CMK (cell line): Measurements from ENCODE around the gene ASPRV1.
"Not testable (repeated sequence)": the region's sequence is repeated elsewhere in the genome, so short reads cannot be mapped to it uniquely, and the experiment has no call there.

Source experiments
- DNase-seq: peaks from one replicate; pipeline ENCODE4 v3.0.0-alpha.2; 2010; ENCODE audit warnings: low read depth

The ASPRV1 gene

DNA sequence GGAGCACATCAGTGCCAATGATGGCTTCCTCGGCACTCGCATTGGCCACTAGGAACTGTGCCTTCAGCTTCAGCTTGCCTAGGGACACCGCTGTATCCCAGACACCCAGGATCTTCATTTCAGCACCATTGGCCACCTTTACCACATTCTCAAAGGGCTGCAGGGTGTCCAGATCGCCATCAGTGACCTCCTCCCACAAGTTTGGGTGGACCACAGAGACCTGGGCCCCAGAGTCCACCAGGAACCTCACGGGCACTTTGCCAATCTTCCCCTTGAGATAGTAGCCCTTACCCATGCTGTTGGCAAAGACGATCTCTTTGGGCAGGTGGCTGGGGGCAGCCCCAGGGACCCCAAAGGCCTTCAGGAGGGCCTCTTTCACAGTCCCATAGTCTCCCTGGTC lies 610 bp downstream of the ASPRV1 start:
- DNase-seq, result no peak

DNA sequence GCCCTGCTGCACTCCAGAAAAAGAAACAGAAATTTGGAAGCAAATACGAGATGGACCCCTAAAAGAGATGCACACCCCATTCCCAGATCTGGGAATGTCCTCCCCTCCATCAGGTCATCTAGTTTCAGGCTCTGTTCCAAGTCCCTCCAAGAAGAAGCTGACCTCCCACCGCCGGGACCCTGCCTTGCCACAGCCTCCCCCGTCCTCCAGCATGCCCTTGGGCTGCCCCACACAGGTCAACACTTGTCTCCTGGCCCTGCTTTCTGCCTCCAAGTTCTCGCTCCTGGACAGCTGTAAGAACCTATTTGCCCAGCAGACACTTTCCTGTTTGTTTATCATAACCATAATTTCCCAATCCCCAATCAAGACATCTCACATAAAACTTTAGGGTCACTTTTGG lies 2.0 kb downstream of the ASPRV1 start:
- DNase-seq, result no peak

DNA sequence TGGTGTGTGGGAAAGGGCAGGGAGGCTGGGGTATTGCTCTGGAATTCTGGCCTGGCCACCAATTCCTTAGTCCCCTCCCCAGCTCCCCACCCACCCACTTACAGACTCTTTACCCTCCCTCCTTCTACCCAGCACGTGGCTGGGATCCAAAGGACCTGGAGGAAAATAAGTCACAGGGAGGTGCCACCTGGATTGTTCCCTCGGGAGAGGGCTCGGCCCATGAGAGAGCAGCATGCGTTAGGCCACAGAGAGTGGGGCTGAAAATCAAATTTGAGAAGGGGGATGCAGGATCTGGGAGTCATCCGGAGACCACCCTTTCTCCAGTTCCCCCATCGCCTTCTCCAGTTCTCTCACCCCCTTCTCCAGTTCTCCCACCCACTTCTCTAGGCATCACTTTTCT lies 3.0 kb downstream of the ASPRV1 start:
- DNase-seq, result no peak

DNA sequence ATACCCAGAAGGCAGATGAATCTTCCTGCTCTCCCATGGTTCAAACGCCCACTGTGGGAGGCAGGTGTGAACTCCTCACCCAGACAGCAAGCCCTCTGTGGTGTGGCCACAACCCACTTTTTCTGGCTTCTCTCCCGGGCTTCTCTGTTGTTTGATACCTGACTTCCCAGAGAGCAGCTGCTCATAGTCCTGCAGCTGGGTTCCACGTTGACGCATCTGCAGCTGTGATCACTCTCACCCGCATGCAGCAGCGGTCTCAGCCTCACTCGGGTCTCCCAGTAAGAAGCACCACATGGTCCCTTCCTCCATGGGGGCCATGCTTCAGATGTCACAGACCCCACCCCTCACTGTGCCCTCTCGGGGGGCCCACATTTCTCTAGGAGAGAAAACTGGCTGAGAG lies 3.5 kb downstream of the ASPRV1 start:
- DNase-seq, result no peak

DNA sequence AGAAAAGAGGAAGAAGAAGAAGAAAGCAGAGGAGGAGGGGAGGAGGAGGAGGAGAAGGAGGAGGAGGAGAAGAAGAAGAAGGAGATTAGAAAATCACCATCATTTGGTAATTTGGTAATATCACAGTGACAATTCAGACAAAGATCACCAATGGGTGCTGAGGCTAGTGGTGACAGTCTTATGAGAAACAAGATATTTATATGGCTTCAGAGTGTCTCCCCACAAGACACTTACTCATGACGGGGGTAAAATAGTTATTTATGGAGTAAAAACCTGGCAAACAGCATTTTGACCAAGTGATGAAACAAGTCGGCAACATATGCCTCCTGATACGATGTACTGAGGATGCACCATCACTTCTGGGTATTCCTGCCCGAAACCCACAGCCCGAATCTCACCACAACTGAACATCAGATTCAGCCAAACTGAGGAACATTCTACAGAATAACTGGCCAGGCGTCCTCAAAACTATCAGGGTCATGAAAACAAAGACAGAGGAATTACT lies 4.9 kb downstream of the ASPRV1 start:
- no peak for DNase-seq

DNA sequence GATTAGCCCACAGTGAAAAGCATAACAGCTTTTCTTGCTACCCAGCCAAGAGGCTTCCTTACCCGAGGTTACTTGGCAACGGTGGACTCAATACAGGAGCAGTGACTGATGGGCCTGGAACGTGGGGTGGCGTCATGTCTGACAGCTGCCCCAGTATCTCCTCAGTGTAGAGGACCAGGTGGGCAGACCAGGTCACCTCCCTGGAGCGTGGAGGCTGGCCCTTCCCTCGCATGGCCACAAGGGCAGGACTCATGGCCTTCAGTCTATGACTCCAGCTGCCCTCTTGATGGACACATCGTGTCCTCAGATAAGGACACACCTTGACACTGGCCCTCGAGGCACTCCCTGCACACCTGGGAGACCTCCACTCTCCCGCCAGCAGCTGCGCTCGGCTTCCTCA lies 6.4 kb downstream of the ASPRV1 start:
- DNase-seq, result no peak

DNA sequence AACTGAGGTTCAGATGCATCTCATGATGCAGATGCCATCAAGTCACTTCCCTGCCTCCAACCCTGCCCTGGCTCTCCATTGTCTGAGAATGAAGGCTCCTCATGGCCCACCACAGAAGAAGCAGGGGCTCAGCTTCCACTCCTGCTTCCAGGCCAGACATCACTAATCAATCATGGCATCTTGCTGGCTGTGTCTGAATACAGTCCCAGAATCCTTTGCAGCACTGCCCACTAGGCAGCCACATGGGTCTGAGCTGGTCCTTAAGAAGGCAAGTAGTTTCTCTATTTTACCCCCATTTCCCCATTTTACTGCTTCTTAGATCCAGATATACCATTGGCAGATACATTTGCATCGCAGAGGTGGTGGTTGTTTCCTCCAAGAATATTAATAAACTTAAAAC lies 7.3 kb downstream of the ASPRV1 start:
- DNase-seq, result no peak

DNA sequence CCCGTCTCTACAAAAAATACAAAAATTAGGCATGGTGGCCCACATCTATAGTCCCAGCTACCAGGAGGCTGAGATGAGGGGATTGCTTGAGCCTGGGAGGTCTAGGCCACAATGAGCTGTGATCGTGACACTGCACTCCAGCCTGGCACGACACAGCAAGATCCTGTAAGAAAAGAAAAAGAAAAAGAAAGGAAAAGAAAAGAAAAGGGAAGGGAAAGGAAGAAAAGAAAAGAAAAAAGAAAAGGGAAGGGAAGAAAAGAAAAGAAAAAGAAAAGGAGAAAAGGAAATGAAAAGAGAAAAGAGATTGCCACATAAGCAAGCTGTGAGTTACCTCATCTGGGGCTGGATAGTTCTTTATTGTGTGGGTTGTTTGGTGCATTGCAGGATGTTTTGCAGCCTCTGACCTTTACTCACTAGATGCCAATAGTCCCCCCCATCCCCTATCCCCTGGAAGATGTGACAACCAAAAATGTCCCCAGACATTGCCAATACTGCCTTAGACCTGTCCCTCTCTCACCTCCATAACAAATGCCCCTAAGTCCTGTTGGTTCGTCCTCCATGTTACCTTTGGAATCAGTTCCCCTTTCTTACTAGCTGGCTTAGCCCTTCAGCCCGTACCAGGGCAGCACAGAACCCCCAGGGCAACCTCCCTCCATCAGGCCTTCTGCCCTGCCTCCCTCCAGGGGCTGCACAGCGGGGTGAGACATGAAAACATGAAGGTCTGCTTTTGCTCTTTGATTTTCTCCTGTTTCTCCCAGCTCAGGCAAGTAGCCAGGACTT lies 8.9 kb downstream of the ASPRV1 start:
- DNase-seq, result no peak

DNA sequence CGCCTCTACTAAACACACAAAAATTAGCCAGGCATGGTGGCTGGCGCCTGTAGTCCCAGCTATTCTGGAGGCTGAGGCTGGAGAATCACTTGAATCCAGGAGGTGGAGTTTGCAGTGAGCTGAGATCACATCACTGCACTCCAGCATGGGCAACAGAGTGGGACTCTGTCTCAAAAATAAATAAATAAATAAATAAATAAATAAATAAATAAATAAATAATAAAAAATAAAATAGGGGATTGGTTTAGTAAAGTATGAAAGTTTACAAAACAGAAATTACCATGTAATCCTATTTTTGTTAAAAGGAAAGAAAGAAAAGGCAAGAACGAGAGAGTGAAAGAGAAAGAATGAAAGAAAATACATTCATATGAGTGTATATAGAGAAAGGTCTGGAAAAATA lies 10.8 kb downstream of the ASPRV1 start:
- DNase-seq, result not testable (repeated sequence)

DNA sequence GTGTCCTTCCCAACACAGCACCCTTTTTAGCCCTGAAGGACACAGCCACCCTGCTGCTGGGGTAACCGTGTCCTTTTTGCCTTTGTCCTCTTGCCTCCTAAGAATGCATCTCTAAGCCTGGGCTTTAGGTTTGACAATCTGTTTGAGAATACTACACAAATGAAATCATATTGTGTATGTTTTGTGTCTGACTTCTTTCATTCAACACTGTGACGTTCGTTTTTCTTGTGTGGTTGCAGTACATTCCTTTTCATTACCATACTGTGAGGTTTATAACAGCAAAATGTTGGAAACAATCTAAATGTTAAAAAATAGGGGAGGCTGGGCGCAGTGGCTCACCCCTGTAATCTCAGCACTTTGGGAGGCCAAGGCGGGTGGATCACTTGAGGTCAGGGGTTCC lies 11.2 kb downstream of the ASPRV1 start:
- DNase-seq, result no peak

DNA sequence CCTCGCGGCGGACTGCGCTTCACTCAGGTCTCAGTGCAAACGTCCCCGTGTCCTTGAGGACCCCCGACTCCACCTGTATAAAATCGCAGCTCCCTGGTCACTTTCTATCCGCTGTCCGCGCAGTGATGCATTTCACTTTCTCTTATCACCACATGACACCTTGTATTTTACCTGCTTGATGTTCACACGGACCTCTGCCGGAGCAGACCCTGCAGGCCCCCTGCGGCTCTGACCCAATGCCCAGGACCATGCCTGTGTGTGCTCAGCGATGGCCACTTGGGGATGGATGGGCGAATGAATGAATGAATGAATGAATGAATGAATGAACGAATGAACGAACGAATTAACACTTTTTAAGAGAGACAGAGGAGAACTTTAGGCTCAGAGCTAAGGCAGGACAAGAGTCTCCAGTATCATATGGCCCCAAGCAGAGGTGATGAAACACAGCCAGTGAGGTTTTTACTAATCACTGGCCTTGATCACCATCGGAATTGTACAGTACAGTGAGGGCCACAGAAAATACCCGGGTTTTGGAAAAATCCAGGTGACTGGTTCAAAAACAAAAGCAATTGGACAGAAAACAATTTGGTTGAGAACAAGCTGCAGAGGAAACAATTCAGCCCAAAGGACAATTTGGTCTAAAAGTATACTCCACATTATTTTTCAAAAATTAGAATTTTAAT lies 12.3 kb downstream of the ASPRV1 start:
- DNase-seq, result no peak

DNA sequence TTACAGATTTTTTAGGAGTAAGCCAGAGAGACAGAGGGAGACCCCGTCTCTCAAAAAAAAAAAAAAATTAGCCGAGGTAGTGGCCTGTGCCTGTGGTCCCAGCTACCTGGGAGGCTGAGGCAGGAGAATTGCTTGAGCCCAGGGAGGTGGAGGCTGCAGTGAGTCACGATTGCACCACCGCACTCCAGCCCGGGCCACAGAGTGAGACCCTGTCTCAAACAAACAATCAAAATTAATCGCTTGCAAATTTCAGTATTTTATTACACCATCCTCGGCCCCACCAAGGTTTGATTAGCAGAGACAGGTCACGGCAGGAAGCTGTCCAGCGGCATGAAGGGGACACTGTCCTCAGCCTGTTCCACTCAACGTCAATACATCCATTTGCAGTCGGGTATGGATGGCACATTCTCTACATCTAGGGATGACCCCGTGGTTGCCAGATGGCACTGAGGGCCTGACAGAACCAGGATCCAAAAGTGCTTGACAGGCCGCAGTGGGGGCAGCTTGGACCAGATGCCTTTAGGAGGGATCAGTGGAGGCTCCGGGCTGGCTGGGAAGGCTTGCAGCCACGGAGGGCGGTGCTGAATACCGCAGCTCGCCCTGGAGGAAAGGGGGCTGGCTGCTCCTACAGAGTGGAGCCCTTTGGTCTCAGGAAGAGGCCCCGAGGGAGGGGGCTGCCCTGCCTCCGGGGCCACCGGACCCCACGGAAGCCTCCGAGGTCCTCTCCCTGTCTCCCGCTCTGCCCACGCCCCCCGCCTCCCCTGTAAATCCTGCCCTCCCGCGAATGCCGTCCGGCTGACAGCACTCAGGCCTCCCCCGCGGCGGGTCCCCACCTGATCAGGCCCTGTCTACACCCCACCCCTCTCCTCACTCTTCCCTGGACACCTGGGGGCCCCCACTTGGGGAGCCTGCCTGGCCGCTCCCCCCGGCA lies 13.1 kb downstream of the ASPRV1 start:
- no peak for DNase-seq

DNA sequence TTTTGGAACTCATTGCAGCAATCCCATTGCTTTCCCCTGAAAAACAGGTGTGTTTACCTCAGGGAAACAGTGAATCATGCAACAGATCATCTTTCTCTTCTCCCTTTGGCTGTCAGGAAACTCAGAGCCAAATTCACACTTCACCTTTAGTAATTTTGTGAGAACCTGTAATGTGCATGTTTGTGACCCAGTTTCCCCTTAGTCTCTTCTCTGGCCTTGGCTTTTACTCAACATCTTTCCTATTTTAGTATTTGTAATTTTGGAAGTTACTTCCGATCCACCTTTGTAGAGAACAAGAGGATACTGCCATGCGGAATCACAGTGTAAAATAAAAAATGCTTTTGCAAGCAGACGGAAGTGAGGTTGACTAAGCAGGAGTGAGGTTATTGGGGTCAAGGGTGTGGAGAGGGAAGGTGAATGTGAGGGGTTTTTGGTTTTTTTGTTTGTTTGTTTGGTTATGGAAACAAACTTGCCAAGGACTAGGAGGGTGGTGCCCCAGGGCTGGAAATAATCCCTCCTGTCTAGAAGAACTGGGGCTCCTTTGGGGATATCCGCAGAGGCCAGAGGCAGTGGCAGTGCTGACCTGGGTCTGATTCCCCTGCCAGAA lies 14.0 kb downstream of the ASPRV1 start:
- no peak for DNase-seq

DNA sequence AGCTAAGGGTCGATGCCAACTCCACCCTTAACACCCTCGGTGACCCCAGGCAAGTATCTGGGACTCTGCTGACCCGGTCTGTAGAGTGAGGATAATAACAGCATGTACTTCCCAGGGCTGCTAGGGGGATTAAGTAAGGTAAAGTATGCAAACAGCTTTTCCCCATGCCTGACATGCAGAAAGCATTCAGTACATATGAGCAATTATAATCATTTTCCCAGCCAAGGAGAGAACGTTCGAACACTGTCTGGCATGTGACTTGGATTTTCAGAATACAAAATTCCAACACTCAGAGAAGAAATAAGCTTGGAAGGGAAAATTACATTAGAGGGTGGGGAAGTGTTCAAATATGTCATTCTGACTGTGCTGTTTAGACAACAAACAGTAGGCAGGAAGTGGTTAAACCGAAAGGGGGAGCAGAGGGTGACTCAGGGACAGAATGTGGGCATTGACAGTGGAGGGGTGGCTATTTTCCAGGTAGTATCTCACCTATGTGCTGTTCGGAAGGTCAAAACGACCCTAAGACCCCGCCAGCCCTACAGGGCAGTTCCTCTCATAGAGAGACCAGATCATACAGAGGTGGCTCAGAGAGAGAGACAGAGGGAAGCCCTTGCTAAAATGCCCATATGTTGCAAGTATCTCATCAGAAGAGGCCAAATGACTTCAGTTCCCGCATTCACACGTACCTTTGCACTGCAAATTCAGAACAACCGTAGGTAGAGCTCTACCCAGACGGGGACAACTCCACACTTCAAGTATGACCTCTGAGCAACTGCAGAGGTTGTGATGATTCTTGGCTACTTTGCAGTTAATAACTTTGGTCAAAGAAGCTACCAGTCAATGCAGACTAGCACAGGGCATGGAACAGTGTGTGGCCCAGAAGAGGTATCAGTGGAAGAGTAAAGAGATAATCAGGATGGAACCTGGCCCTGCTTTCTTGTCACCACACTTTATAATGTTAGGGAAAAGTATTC lies 14.8 kb downstream of the ASPRV1 start:
- DNase-seq, result no peak

DNA sequence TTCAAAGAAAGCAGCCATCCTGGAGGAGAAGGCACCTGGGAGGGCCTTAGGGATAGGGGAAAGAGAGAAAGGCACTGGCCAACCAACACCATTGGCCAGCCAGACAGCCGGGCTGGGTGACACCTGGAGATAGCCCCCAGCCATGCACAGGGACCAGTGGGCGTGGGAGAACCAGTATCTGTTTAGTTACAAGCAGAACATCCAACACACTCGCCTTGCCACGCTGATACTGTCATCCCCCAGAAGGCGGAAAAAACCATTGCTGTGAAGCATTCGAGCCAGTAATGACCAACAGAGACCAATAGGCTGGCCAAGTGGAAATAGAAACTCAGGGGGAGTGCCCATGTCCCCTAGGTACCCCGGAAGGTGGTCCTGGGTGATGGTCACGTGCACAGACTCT lies 15.5 kb downstream of the ASPRV1 start:
- no peak for DNase-seq

DNA sequence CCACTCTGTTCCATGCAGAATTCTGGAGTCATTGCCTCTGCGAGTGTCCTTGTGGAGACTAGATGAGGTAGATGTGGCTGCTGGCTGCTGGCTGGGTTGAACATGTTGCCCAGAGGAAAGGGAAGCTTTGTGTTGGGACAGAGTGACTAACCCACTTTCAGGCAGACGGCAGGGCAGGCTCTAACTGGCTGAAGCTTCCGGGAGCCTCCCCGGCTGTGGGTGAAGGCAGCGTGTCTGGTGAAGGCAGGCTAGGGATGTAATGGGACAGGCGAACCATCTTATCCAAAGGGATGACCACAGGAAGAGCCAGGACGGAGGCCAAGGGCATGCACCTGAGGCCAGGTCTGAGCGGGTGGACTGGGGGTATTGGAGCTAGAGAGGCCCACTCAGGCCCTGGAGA lies 16.0 kb downstream of the ASPRV1 start:
- DNase-seq, result no peak

DNA sequence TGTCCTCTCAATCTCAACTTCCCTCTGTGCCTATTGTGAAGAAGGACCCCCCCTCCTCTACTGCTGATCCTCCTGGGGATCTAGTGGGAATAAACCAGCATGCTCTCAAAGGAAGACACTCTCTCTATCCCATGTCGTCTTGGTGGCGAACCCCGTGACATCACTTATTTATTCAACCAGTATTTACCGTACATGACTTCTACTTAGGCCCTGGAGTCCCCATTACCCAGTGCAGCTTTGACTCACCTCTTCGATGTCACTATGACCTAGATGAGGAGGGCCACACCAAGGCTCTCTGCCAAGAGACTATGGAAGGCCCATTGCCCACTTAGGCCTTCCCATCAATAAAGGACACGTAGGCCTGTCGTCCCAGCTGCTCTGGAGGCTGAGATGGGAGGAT lies 16.7 kb downstream of the ASPRV1 start:
- no peak for DNase-seq

DNA sequence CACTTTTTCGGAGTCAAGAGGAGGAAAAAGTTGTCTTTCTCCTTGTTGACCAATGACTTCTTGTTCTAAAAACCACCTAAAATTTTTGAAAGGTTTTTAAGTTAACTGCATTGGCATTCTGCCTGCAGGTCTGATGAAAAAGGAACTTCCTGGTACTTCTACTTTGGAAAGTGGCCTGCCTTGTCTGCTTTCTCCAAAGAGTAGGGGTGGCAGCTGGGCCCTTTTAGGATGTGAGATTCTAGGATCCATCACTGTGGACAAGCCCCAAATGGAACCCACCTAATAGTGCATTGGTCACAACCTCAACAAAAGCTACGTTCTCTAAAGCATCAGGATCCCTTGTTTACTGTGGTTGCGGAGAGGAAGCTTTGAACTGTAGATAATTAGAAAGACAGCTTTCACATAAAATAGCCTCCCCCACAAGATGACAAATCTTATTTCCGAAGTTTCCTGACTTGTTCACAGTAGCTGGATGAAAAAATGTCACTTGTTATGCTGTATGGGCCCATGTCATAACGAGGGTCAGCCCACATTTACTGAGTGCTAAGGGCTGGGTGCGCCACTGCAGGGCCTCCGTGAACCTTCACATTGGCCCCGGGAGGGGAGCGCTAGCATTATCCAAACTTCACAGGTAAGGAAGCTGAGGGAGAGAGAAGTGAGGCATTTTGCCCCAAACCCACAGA lies 17.4 kb downstream of the ASPRV1 start:
- no peak for DNase-seq

DNA sequence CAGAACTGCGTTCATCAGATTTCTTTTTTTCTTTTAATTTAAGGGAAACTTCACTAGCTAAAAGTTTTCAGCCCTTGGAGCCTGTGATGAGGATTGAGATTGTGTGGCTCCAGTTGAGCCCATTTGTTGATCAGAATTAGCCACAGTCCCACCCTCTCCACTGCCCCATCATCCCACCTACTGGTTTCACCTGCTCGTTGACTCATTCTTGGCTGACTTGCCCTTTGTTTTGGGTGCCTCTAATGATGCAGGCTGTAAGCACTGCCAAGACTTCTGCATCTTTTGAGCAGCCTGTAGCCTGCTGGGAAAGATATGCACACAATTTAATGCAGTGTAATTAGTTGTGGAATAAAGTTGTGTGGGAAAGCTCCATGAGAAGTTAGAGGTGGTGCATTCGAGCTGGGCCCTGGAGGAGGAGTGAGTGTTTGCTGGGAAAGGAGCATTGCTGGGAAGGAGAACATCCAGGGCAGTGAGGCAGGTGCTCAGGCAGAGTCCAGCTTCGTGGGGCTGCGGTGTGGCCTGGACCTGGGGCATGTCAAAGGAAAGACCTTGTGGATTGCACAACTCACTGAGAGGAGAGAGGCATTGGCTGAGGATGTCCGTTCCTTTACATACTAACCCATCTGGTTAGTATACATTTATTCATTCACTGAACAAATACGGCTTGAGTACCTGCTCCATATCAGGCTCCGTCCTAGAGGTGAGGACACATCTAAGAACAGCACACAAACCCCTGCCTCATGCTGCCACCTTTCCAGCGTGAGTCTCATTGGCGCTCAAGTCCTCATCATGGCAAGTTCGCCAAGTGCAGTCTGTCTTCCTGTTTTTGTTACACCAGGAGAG lies 18.2 kb downstream of the ASPRV1 start:
- no peak for DNase-seq
